GM21619 (cell line): ENCODE data around the gene CEACAM19.

Source experiments
- ATAC-seq: cut with Tn5 transposase; IDR thresholded peaks from one replicate; pipeline ENCODE4 v1.9.1; 2021; ENCODE audit not compliant: unreplicated experiment

Gene CEACAM19

DNA sequence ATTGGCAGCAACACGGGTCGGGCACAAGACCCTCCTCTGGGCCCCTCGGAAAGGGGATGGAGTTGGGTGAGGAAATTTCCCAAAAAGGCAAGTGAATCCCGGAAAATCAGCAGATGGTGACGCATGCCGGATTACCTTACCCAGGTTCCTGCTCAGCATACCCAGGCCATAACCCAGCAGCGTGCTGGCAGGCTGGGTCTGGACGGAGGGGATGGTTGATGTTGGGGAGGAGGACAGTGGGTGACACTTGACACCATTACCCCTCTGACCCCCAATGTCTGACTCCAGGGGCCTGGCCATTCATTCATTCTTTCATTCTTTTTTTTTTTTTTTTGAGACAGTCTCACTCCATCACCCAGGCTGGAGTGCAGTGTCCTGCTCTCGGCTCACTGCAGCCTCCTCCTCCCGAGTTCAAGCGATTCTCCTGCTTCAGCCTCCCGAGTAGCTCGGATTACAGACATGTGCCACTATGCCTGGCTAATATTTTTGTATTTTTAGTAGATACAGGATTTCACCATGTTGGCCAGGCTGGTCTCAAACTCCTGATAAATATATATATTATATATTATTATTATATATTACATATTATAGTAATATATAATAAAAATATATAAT, 26.8 kb upstream of the CEACAM19 start:
- no peak for ATAC-seq

DNA sequence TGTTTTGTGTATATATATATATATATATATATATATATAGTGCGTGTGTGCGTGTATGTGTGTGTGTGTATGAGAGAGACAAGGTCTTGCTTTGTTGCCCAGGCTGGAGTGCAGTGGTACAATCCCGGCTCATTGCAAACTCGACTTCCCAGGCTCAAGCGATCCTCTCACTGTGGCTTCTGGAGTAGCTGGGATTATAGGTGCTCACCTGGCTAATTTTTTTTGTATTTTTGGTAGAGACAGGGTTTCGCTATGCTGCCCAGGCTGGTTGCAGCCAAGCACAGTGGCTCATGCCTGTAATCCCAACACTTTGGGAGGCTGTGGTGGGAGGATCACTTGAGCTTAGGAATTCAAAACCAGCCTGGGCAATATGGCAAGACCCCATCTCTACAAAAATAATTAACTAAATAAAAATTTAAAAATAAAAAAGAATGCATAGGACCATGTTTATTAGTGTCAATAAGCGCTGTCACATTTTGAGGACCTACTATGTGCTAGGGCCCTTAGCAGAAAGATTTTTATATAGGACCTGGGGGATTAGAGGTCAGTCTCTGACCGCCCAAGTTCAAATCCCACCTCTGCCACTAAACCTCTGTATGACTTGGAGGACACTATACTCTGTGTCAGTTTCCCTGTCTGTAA, 25.8 kb upstream of the CEACAM19 start:
- ATAC-seq = no peak

DNA sequence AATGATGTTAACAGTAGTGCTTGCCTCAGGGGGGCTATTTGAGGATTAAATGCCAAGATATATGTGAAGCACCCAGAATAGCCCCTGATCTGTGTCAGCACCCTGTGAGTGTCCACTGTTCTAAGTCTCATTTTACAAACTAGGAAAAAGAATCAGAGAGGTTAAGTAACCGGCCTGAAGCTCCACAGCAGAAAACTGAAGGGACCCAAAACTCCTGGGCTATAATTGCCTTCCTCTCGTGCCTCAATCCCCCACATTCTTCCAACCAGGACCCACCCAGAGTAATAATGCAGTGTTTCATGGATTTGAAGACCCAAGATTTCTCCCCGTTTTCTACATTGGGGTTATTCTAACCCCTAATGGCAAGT, 25.2 kb upstream of the CEACAM19 start:
- no peak for ATAC-seq

DNA sequence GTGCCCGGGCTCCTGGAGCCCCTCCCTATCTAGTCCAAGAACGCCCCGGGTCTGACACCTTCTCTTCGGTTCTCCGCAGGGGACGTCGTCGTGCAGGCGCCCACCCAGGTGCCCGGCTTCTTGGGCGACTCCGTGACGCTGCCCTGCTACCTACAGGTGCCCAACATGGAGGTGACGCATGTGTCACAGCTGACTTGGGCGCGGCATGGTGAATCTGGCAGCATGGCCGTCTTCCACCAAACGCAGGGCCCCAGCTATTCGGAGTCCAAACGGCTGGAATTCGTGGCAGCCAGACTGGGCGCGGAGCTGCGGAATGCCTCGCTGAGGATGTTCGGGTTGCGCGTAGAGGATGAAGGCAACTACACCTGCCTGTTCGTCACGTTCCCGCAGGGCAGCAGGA, 24.1 kb upstream of the CEACAM19 start:
- ATAC-seq = no peak

DNA sequence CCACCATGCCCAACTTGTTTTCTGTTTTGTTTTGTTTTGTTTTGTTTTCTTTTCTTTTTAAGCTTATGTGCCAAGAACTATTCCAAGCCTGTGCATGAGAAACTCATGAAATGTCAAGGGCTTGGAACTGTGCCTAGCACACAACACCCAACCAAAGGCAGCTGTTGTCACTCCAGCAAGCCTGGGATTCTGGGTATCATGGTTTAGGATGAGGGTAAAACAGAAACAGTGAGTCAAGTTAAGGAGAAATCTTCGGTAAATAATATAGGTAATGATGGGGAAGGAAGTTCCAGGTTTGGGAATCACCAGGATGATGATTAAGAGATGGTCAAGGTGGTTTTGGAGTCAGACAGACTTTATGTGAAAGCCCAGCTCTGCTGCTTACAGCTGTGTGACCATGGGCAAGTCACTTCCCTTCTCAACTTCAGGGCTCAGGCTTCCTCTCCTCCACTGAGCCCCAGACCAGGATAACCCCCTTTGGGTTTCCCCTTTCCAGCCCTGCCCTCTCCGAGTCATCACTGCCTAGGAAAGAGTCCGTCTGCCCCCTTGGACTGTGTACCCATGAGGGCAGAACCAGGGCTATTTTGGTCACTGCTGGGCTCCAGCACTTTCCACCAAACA, 22.5 kb upstream of the CEACAM19 start:
- ATAC-seq = no peak

DNA sequence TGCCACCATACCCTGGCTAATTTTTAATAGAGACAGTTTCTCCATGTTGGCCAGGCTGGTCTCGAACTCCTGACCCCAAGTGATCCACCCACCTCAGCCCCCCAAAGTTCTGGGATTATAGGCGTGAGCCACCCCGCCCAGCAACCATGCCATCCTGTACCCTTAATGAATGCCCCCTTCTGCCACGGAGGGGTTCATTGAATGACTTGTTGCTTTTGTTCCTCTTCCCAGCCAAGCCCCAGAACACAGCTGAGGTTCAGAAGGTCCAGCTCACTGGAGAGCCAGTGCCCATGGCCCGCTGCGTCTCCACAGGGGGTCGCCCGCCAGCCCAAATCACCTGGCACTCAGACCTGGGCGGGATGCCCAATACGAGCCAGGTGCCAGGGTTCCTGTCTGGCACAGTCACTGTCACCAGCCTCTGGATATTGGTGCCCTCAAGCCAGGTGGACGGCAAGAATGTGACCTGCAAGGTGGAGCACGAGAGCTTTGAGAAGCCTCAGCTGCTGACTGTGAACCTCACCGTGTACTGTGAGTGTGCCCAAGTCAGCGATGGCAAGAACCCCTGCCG, 21.6 kb upstream of the CEACAM19 start:
- no peak for ATAC-seq

DNA sequence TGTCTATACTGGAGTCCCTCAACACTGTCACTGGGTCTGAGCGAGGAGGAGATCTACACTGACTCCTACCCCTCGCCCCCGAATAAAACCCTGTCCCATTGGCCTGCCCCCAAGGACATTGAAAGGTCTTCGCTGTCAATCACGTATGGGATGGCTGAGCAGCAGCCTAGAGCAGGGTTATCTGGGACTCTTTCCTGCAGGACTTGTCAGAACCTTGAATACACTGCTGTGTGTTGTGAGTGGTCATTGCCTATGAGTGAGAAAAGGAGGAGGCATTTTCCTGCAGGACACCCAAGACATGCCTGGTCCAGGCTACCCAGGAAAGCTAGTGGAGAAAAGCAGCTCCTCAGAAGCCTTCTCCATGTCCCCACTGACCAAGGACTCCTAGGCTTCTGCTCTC, 17.9 kb upstream of the CEACAM19 start:
- ATAC-seq = no peak

DNA sequence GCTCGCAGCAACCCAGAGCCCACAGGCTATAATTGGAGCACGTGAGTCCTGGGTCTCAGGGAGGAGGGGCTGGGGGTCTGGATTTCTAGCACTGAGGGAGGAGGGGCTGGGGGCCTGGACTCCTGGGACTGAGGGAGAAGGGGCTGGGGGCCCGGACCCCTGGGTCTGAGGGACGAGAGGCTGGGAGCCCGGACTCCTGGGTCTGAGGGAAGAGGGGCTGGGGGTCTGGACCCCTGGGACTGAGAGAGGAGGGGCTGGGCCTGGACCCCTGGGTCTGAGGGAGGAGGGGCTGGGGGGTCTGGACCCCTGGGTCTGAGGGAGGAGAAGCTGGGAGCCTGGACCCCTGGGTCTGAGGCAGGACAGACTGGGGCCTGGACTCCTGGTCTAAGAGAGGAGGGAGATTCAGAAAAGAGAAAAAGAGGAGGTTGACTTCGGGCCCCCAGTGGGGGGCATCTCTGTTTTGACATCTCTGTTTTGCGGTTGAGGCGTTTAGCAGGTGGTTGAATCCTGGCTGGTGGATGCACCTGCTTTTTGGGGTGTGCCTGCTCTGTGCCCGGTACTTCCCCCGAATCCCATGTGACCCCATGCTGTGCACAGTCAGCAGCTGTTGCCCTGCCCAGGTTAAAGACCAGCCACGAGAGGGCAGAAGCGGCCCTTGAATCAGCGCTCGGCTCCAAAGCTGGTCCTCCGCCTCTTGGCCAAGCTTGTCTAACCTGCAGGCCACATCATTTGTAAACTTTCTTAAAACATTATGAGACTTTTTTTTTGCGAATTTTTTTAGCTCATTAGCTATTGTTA, 17.1 kb upstream of the CEACAM19 start:
- ATAC-seq = peak; percentile 90

DNA sequence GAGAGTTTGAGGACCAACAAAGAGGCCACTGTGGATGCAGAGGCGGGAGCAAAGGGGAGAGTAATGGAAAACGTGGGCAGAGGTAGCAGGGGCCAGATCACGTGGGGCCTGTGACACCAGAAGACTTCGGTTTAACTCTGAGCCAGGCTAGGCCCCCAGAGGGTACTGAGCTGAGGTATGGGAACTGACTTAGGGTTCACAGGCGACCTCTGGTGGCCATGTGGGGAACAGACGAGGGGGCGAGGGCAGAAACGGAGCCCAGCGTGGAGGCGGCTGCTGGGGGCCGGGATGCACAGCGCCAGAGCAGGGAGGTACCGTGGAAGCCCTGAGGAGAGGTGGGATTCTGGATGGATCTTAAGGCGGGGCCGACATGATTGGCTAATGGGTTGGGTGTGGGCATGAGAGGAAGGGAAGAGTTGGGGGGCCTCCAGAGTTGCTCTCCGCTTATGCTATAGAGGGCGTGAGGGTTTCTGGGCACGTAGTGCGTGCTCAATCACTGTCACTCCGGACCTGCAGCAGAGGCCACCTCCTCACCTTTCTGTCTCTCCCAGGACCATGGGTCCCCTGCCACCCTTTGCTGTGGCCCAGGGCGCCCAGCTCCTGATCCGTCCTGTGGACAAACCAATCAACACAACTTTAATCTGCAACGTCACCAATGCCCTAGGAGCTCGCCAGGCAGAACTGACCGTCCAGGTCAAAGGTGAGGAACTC, 13.9 kb upstream of the CEACAM19 start:
- ATAC-seq = no peak

DNA sequence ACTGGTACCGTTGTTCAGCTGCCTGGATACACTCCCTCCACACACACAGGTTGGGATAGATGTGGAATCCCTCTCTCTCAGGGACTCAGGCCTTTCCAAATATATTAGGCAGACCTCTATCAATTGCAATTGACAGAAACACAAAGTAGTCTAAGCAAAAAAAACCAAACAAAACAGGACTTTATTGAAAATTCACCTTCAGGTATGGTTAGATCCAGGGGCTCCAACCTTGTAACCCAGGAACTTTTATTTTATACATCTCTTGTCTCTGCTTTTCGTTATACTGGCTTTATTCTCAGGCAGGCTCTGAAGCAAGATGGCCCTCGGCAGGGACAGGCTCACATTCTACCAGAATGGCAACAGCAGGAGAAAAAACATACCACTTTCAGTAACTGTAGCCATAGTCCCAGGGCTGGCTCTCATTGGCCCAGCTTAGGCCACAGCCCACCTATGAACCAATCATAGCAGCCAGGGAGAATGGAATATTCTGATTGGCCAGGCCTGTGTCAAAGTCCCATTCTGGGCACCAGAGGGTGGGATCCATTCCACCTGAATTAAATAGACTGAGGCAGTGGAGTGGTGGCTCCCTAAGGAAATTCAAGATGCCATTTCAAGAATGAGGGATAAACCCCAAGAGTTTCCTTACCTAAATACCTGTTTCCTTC, 13.1 kb upstream of the CEACAM19 start:
- ATAC-seq = no peak

DNA sequence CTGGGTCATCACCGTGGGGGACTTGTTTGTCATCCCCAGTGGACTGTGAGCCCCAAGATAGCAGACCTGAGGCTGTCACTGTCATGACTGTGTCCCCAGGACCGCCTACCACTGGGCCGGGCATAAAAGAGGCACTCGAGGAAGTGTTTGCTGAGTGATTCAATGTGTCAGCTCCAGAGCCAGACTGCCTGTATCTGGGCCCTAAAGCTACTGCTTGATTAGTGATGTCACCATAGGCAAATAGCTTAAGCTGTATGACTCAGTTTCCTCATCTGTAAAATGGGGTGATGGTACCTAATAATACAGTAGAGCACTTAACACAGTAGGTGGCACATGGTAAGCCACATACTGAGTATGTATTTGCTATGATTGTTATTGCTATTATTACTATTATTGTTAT, 11.2 kb upstream of the CEACAM19 start:
- no peak for ATAC-seq

DNA sequence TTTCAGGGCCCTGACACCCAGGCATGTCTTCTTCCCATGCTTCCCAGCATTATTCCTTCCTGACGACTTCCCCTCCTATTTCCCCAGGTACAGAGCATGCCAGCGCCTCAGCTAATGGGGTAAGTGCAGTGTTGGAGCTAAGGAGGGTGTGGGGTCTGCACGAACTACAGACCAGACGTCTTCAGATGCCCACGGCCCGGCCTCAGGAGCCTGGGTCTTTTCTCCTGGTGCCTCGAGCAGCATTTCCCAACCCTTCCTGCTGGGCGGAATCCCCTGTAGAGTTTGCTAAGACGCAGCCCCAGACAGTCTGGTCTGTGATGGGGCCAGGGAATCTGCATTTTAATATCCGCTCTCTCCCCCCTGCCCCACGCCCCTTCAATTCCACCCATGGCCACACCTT, 10.1 kb upstream of the CEACAM19 start:
- no peak for ATAC-seq

DNA sequence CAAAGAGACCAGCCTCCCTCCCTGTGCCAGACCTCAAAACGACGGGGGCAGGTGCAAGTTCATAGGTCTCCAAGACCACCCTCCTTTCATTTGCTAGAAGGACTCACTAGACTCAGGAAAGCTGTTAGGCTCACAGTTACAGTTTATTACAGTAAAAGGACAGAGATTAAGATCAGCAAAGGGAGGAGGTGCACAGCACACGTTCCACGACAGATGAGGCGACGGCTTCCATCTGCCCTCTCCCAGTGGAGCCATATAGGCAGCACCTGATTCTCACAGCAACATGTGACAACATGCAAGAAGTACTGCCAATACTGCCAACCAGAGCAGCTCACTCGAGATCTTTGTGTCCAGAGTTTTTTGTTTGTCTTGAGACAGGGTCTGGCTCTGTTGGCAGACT, 9.4 kb upstream of the CEACAM19 start:
- ATAC-seq = no peak

DNA sequence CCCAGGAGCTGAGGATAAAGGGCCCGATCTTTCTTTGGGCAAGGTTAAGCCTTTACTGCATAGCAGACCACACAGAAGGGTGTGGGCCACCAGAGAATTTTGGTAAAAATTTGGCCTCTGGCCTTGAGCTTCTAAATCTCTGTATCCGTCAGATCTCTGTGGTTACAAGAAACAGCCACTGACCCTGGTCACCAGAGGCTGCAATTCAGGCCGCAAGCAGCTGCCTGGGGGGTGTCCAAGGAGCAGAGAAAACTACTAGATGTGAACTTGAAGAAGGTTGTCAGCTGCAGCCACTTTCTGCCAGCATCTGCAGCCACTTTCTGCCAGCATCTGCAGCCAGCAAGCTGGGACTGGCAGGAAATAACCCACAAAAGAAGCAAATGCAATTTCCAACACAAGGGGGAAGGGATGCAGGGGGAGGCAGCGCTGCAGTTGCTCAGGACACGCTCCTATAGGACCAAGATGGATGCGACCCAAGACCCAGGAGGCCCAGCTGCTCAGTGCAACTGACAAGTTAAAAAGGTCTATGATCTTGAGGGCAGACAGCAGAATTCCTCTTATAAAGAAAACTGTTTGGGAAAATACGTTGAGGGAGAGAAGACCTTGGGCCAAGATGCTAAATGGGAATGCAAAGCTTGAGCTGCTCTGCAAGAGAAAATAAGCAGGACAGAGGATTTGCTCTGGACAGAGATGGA, 8.4 kb upstream of the CEACAM19 start:
- ATAC-seq = no peak

DNA sequence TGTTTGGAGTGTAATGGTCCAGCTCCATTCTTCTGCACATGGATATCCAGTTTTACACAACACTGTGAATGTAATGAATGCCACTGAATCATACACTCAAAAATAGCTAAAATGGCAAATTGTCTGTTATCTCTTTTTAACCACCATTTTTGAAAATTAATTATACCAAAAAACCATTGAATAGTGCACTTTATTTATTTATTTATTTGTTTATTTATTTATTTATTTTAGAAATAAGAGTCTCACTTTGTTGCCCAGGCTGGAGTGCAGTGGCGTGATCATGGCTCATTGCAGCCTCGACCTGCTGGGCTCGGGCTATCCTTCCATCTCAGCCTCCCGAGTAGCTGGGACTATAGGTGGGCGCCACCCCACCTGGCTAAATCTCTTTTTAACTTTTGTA, 7.3 kb upstream of the CEACAM19 start:
- ATAC-seq = no peak

DNA sequence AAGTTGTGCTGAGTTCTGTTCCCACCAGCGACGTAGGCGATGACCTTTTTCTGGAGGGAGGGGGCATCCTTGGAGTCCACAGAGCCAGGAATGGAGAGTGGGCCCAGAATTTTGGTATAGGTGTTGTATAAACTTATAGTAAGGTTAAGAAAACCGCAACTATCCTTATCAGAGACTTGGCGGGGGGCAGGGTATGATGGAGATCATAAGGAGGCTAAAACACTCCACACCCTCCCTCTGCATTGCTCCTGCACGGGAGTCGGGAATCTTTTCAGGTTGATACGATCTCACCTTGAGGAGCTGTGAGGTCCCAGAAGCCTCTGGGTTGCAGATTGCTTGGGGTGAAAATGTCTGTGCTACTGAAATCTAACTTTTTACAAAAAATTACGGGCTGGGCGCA, 6.3 kb upstream of the CEACAM19 start:
- no peak for ATAC-seq

DNA sequence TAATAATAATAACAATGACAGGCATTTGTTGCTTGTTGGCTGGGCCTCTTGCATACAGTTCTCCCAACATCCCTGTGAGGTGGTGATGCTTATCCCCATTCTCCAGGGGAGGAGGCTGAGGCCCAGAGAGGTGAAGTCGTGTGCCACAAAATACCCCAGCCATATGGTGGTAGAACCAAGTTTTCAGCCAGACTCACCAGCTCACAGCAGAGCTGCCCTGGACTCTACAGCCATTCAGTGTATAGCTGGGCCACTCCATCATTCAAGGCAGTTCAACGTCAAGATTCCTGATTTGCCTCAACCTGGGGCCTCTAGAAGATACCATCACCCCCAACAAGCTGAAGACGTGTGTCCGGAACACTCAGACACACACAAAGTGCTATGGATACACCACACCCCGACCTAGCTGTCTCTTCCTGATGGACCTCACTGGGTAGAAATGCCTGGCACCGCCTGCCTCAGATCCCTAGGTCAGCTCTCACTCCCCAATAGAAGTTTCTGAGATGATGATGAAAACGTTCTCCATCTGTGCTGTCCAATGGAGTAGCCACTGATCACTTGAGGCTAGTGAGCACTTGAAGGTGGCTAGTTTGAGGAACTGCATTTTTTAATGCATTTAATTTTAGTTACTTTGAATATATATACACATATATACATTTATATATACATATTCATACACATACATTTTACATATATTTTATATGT, 4.3 kb upstream of the CEACAM19 start:
- ATAC-seq = no peak

DNA sequence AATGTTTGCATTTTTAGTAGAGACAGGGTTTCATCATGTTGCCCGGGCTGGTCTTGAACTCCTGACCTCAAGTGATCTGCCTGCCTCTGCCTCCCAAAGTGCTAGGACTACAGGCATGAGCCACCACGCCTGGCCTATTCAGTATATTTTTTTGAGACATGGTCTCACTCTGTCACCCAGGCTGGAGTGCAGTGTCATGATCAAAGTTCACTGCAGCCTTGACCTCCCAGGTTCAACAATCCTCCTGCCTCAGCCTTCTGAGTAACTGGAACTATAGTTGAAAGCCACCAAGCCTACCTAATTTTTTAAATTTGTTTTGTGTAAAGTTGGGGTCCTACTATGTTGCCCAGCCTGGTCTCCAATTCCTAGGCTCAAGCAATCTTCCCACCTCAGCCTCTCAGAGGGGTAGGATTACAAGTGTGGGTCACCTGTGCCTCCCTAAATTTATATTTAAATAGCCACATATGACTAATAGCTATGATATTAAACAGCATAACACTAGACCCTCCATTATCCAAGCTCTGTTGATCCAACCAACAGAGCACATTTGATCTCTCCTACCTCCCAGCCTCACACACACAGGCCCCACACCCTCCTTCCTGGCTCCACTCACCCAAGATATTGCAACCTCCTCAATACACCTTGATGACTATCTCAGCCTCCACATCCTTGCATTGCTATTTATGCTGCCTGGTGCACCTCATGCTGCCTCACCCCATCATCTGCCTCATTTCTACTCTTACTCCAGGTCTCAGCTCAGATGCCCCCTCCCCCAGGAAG, 2.1 kb upstream of the CEACAM19 start:
- no peak for ATAC-seq
